ENCODE data around the gene SENP6. TPM values are rescaled to one million over a fixed set of nuclear protein-coding genes. Genes with fewer than 3 reads are reported as not detected.

Gene SENP6
- polyA plus RNA-seq, 3 donors = 116 to 155 (median 152) TPM

DNA sequence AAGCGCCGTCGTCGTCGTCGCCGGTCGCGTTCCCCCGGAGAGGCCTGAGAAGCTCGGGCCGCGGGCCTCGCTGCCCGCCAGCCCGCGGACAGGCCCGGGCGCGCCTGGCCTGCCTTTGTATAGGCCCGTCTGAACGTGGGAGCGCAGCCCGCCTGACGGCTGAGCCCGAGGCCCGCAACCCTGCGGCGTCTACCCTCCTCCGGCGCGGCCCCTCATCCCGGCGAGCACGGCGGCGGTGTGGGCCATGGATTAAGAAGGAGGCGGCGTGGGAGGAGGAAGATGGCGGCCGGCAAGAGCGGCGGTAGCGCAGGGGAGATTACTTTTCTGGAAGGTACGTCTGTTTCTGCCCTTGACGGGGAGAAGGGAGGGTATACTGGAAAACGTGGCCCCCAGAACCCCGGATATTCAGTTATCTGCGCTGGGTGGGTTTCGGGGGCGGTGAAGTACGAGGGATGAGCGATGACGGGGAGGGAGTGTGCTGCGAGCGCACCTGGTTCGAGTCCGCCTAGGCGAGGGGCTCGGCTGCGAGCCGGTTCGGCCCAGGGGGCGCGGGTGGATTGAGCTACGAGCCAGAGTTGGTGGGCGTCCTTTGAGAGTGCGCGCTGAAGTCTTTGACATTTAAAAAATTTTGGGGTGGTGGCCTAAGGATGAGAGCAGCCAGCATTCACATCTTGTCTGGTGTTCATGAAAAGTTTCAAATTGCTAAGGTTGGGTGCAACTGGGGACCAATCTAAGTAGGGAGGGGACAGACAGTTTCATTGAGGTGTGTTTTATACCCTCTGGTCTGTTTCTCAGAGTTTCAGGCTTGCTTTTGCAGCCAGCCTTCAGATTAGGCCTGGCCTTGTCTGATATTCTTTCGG lies 796 bp downstream of the SENP6 start:
- DNase-seq (ENCODE audit: extremely low read depth in 1 of 11, low read depth in 9 of 11, low spot score in 4 of 11) = peak in 4 of 11 donors; percentile 32 to 65 (median 54)

DNA sequence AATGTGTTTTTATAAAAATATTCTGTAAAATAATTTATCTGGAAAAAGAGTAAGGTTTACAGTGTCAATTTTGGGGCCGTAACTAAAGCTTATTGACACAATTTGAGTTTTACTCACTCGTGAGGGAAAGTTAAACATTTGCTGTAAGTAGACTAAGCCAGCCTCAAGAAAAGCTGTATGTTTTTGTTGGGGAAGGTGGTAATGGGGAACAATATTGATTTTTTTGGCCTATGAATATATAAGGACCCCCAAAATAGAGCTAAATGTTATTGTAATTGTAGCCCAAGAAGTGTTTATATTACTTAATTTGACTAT lies 1.4 kb downstream of the SENP6 start:
- DNase-seq (ENCODE audit: extremely low read depth in 1 of 11, low read depth in 9 of 11, low spot score in 4 of 11) = no peak

DNA sequence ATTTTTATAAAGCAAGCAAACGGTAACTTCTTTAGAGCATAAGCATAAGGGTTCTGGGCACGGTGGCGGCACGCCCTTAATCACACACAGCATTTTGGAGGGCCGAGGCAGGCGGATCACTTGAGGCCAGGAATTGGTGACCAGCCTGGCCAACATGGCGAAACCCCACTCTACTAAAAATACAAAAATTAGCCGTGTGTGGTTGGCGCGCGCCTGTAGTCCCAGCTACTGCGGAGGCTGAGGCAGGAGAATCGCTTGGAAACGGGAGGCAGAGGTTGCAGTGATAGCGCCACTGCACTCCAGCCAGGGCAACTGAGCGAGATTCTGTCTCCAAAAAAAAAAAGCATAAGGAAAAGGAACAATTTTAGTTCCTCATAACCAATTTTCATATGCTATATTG lies 2.6 kb downstream of the SENP6 start:
- DNase-seq (ENCODE audit: extremely low read depth in 1 of 11, low read depth in 9 of 11, low spot score in 4 of 11) = no peak

- no peak for DNase-seq (ENCODE audit: extremely low read depth in 1 of 11, low read depth in 9 of 11, low spot score in 4 of 11)
Measured at GRCh38 chr6:75605635-75606034, 4.0 kb downstream of the SENP6 start.

- no peak for DNase-seq (ENCODE audit: extremely low read depth in 1 of 11, low read depth in 9 of 11, low spot score in 4 of 11)
Measured at GRCh38 chr6:75608304-75608703, 6.6 kb downstream of the SENP6 start.

GRCh38 chr6:75608956-75609533 lies 7.4 kb downstream of the SENP6 start:
- no peak for DNase-seq (ENCODE audit: extremely low read depth in 1 of 11, low read depth in 9 of 11, low spot score in 4 of 11)

- DNase-seq (ENCODE audit: extremely low read depth in 1 of 11, low read depth in 9 of 11, low spot score in 4 of 11) = no peak
Measured at GRCh38 chr6:75609639-75610590, 8.2 kb downstream of the SENP6 start.

GRCh38 chr6:75611011-75611701 lies 9.5 kb downstream of the SENP6 start:
- DNase-seq (ENCODE audit: extremely low read depth in 1 of 11, low read depth in 9 of 11, low spot score in 4 of 11) = no peak

GRCh38 chr6:75611702-75612375 lies 10.2 kb downstream of the SENP6 start:
- DNase-seq (ENCODE audit: extremely low read depth in 1 of 11, low read depth in 9 of 11, low spot score in 4 of 11) = no peak

DNA sequence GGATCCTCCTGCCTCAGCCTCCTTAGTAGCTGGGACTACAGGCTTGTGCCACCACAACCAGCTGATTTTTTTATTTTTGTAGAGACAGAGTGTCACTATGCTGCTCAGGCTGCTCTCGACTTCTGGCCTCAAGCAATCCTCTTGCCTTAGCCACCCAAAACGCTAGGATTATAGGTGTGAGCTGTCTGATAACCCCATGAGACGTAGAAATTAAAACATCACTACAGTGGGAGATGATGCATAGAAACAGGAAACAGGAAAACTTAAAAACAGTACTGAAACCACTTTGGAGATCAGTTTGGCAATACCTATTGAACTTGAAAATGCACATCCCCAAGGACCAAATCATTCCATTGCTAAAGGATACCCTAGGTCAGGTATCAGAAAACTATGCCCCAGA lies 10.8 kb downstream of the SENP6 start:
- DNase-seq (ENCODE audit: extremely low read depth in 1 of 11, low read depth in 9 of 11, low spot score in 4 of 11) = no peak

DNA sequence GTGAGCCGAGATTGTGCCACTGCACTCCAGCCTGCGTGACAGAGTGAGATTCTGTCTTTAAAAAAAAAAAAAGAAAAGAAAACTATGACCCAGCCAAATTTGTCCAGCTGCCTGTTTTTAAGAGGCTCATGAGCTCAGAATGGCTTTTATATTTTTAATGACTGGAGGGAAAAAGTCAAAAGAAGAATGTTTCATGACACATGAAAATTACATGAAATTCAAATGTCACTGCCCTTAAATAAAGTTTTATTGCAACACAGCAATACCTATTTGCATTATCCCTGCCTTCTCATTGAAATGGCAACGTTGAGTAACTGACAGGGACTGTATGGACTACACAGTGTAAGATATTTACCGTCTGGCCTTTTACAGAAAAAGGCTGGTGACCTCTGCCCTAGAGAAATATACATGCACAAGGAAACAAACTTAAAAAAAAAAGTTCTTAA lies 11.4 kb downstream of the SENP6 start:
- peak in 2 of 11 donors; percentile 7 for DNase-seq (ENCODE audit: extremely low read depth in 1 of 11, low read depth in 9 of 11, low spot score in 4 of 11)

DNA sequence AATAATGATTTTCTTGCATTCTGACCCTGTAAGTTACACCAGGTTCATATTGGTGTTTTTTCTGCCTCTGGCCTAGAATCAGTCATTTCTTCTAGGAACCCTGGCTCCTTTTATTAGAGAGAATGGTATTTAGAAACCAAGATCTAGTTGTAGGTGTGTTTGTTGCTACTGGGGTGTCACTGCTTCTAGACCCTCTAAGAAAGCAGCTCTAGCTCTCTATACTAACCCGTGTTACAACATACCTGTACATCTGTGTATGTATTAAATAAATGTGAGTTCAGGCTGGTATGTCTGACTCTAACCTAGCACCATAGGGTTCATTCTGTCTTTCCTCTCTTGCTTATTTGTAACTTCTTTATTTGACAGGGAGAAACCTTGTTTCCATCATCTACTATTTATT lies 16.8 kb downstream of the SENP6 start:
- DNase-seq (ENCODE audit: extremely low read depth in 1 of 11, low read depth in 9 of 11, low spot score in 4 of 11) = no peak

DNA sequence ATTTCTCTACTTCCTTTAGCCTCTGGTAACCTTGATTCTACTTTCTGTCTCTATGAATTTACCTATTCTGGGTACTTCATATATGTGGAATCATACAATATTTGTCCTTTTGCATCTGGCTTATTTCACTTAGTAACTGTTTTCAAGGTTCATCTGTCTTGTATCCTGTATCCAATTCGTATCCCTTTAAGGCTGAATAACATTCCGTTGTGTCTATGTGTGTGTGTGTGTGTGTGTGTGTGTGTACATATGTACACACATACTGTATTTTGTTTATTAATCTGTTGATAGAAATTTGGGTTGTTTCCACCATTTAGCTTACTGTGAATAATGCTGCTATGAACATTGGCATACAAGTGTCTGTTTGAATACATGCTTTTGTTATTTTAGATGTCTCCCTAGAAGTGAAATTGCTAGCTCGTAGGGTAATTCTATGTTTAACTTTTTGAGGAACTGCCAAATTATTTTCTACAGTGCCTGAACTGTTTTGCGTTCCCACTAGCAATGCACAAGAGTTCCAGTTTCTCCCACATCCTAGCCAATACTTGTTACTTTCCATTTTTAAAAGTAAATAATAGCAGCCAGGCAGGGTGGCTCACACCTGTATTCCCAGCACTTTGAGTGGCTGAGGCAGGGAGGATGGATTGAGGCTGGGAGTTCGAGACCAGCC lies 17.7 kb downstream of the SENP6 start:
- no peak for DNase-seq (ENCODE audit: extremely low read depth in 1 of 11, low read depth in 9 of 11, low spot score in 4 of 11)

GRCh38 chr6:75620381-75621304 lies 19.0 kb downstream of the SENP6 start:
- DNase-seq (ENCODE audit: extremely low read depth in 1 of 11, low read depth in 9 of 11, low spot score in 4 of 11) = no peak

DNA sequence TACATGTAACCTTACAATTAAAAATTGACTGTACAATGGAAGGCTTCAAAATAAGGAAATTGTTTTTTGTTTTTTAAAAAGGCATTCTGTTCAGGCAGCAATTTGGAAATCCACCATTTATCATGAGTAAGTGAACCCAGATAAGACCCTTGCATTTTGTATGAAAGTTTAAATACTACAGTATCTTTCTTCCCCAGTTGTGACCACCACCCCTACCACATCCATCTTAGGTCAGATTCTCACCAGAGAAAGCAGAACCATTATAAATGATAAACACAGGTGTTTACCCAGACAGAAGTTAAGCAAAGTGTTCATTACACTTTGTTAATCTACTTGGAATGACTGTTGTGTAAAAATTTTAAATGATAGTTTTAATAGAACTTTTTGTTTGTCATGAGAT lies 20.2 kb downstream of the SENP6 start:
- no peak for DNase-seq (ENCODE audit: extremely low read depth in 1 of 11, low read depth in 9 of 11, low spot score in 4 of 11)

DNA sequence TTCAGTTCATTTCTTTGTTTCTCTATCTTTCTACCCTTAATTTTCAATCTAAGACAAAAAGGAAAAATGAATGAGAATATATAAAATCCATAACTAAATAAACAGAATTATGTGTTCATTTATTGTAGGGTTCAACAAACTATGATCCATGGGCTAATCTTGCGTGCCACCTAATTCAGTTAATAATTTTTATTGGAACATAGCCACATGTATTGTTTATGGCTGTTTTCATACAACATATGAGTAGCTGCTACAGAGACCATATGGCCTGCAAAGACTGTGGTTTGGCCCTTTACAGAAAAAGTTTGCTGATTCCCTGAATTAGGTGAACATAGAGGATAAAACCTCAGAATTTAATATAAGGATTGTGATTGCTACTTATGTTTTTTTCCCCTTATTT lies 21.8 kb downstream of the SENP6 start:
- no peak for DNase-seq (ENCODE audit: extremely low read depth in 1 of 11, low read depth in 9 of 11, low spot score in 4 of 11)

DNA sequence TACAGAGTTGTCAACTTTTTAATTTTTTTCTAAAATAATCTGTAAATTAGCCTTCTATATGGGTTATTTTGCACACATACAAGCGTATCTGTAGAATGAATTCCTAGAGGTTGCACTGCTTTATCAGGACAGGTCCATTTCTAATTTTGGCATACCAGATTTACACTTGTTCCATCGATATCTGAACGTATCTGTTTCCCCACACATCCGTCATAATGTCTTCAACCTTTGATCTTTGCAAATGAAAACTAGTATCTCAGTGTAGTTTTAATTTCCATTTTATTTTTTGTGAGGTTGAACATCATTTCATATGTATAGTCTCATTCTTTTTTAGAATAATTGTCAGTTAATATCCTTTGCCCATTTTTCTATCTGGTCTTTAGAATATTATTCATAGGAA lies 22.7 kb downstream of the SENP6 start:
- DNase-seq (ENCODE audit: extremely low read depth in 1 of 11, low read depth in 9 of 11, low spot score in 4 of 11) = no peak
